GM12873 (cell line): ENCODE results near the gene CD300E.

ENCODE experiments used
- TF ChIP-seq, protein P1 (sequence below): IDR thresholded peaks from 2 replicates; pipeline ENCODE4 v1.5.1; 2012; ENCODE audit warnings: low read depth, mild to moderate bottlenecking, moderate library complexity, low read length, control low read depth; ENCODE audit not compliant: insufficient read depth; ENCODE audit errors: missing control alignments

Gene CD300E

GRCh38 chr17:74635418-74635817 lies 11.9 kb upstream of the CD300E start:
- TF ChIP-seq, protein P1, sequence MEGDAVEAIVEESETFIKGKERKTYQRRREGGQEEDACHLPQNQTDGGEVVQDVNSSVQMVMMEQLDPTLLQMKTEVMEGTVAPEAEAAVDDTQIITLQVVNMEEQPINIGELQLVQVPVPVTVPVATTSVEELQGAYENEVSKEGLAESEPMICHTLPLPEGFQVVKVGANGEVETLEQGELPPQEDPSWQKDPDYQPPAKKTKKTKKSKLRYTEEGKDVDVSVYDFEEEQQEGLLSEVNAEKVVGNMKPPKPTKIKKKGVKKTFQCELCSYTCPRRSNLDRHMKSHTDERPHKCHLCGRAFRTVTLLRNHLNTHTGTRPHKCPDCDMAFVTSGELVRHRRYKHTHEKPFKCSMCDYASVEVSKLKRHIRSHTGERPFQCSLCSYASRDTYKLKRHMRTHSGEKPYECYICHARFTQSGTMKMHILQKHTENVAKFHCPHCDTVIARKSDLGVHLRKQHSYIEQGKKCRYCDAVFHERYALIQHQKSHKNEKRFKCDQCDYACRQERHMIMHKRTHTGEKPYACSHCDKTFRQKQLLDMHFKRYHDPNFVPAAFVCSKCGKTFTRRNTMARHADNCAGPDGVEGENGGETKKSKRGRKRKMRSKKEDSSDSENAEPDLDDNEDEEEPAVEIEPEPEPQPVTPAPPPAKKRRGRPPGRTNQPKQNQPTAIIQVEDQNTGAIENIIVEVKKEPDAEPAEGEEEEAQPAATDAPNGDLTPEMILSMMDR: no peak

DNA sequence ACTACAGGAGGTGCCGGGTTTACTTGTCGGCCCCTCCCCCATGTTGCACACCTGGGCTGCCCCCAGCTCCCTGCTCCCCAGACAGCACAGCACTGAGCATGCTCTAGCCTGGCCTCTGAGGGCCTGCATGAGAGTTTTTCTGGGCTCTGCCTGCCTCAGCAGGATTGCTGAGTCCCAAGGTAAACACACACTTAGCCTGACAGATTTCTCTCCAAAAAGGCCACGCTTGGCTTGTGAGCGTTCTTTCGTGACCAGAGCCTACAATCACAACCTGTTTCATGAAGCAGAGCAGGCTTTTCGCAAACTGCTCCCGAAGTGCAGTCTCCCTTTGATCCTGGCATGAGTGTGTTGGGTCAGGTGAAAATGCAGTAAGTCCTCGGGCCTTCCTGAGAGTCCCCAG lies 9.8 kb upstream of the CD300E start:
- TF ChIP-seq, protein P1: no peak

DNA sequence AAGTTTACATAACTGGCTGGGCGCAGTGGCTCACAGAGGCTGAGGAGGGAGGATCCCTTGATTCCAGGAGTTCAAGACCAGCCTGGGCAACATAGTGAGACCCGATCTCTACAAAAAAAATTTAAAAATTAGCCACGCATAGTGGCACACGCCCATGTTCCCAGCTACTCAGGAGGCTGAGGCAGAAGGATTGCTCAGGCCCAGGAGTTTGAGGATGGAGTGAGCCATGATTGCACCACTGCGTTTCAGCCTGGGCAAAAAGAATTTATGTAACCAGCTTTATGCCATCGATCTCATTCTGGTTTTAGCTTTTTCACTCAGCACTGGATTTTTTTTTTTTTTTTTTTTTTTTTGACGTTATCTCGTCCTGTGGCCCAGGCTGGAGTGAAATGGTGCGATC lies 9.1 kb upstream of the CD300E start:
- TF ChIP-seq, protein P1: no peak

GRCh38 chr17:74631468-74632450 lies 8.2 kb upstream of the CD300E start:
- TF ChIP-seq, protein P1: no peak

DNA sequence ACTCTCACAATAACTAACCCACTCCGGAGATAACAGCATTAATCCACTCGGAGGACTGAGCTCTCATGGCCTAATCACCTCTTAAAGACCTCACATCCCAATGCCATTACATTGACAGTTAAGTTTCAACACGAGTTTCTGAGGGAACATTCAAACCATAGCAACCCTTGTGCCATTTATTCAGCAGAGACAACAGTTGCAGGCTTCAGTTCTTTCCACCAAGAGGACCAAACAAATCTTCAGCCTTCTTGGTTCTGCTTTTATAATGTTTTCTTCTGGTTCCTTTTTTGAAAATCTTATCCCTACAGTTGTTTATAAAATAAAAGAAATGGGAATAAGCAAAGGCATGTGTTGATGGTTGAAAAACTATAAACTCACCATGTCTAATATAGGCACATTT lies 2.1 kb upstream of the CD300E start:
- TF ChIP-seq, protein P1: no peak

DNA sequence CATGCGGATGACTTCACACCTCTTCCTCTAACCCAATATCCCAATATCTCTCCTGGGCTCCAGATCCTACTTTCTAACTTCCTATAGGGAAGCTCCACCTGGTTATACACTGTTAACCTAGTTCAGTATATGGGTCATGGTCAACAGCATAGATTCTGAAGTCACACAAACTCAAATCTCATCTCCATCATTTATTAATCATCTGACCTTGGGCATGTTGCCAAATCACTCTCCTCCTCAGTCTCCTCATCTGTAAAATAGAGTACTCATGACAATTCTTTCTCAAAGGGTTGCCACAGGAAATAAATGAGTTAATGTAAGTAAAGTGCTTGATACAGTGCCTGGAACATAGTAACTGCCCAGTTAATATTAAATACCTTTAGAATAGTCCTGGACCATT lies 593 bp upstream of the CD300E start:
- TF ChIP-seq, protein P1: no peak

DNA sequence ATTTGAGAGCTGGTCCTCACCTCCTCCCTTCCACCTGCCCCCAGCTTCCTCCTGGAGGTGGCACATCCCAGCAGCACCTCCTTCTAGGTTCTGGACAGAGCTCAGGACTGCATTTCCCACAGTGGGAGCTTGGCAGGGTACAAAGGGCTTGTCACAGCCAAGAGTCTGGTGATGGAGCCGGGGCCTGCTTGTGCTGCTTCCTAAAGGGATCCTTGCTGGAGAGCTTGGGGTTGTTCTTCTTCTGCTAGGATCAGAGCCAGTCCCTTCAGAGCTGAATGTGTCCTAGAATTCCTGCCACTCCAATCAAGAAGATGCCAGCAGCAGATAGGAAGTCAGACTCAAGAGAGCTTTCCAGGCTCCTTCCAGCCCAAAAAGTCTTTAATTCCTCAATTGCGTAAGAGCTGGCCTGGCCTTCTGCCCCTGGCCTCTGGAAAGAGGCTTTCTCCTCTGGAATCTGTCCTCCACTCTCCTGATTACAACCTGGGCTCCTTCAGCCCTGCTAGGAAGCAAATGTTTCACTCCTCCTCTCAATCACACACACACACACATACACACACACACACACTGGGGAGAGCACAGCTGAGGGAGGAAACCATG lies 4.4 kb downstream of the CD300E start:
- TF ChIP-seq, protein P1: no peak
